H9 (cell line): ENCODE results near the gene USB1. TPM values are rescaled to one million over a fixed set of nuclear protein-coding genes. Genes with fewer than 3 reads are reported as not detected.

Source experiments
- DNase-seq: peaks from one replicate; pipeline ENCODE4 v3.0.0-alpha.2; 2017
- H2AFZ ChIP-seq: one replicate; pipeline ENCODE4 v1.6.1; 2013; ENCODE audit warnings: mild to moderate bottlenecking, low read length, control low read depth, moderate library complexity
- H2AK5ac ChIP-seq: 2 replicates; pipeline ENCODE4 v1.6.1; 2013; ENCODE audit warnings: low read length, control low read depth, mixed read lengths; ENCODE audit not compliant: insufficient read length
- H2BK120ac ChIP-seq: one replicate; pipeline ENCODE4 v1.6.1; 2013; ENCODE audit warnings: low read depth, mild to moderate bottlenecking, low read length, control low read depth, inconsistent platforms; ENCODE audit not compliant: poor library complexity, severe bottlenecking
- H2BK12ac ChIP-seq: 2 replicates; pipeline ENCODE4 v1.6.1; 2013; ENCODE audit warnings: low read length, control low read depth, mixed read lengths, low read depth; ENCODE audit not compliant: insufficient read length
- H2BK15ac ChIP-seq: 2 replicates; pipeline ENCODE4 v1.6.1; 2013; ENCODE audit warnings: low read depth, low read length, control low read depth
- H2BK20ac ChIP-seq: one replicate; pipeline ENCODE4 v1.6.1; 2013; ENCODE audit warnings: low read depth, mild to moderate bottlenecking, low read length, control low read depth, inconsistent platforms; ENCODE audit not compliant: poor library complexity, severe bottlenecking
- H2BK5ac ChIP-seq: 2 replicates; pipeline ENCODE4 v1.6.1; 2013; ENCODE audit warnings: low read length, control low read depth, mixed read lengths; ENCODE audit not compliant: insufficient read length
- H3K14ac ChIP-seq: 2 replicates; pipeline ENCODE4 v1.6.1; 2013; ENCODE audit warnings: low read length, control low read depth; ENCODE audit not compliant: insufficient read depth
- H3K18ac ChIP-seq: 2 replicates; pipeline ENCODE4 v1.6.1; 2013; ENCODE audit warnings: low read depth, mild to moderate bottlenecking, mixed read lengths, low read length, control low read depth; ENCODE audit not compliant: insufficient read length
- H3K23ac ChIP-seq: 2 replicates; pipeline ENCODE4 v1.6.1; 2013; ENCODE audit warnings: low read length, control low read depth, mixed read lengths, low read depth; ENCODE audit not compliant: insufficient read length
- H3K23me2 ChIP-seq: 2 replicates; pipeline ENCODE4 v1.6.1; 2013; ENCODE audit warnings: low read depth, mild to moderate bottlenecking, mixed read lengths, low read length, control low read depth; ENCODE audit not compliant: insufficient read length, poor library complexity, severe bottlenecking
- H3K27ac ChIP-seq: 2 replicates; pipeline ENCODE4 v1.5.1; 2013; ENCODE audit warnings: low read length, control low read depth, mixed read lengths, low read depth; ENCODE audit not compliant: insufficient read length
- H3K27me3 ChIP-seq: 2 replicates; pipeline ENCODE4 v1.6.1; 2013; ENCODE audit warnings: low read length, control low read depth, inconsistent platforms; ENCODE audit not compliant: insufficient read depth
- H3K4ac ChIP-seq: 2 replicates; pipeline ENCODE4 v1.6.1; 2013; ENCODE audit warnings: low read depth, mild to moderate bottlenecking, control low read depth, inconsistent platforms, low read length, moderate library complexity
- H3K4me1 ChIP-seq: 2 replicates; pipeline ENCODE4 v1.6.1; 2013; ENCODE audit warnings: low read length, control low read depth, inconsistent platforms; ENCODE audit not compliant: insufficient read depth
- H3K4me2 ChIP-seq: 2 replicates; pipeline ENCODE4 v1.6.1; 2013; ENCODE audit warnings: low read length, control low read depth, mixed read lengths; ENCODE audit not compliant: insufficient read length, insufficient read depth
- H3K56ac ChIP-seq: 2 replicates; pipeline ENCODE4 v1.6.1; 2013; ENCODE audit warnings: low read depth, mild to moderate bottlenecking, mixed read lengths, low read length, control low read depth; ENCODE audit not compliant: insufficient read length
- H3K79me1 ChIP-seq: 2 replicates; pipeline ENCODE4 v1.6.1; 2013; ENCODE audit warnings: low read depth, mild to moderate bottlenecking, moderate library complexity, low read length, control low read depth, inconsistent platforms; ENCODE audit not compliant: insufficient read depth, poor library complexity, severe bottlenecking
- H3K79me2 ChIP-seq: 2 replicates; pipeline ENCODE4 v1.6.1; 2013; ENCODE audit warnings: low read length, control low read depth, inconsistent platforms; ENCODE audit not compliant: insufficient read depth
- H3K9ac ChIP-seq: 2 replicates; pipeline ENCODE4 v1.6.1; 2013; ENCODE audit warnings: low read length, control low read depth, mixed read lengths; ENCODE audit not compliant: insufficient read length; ENCODE audit errors: extremely low read depth
- H3K9me3 ChIP-seq: one replicate; pipeline ENCODE4 v1.6.1; 2013; ENCODE audit warnings: low read depth, low read length, inconsistent platforms; ENCODE audit not compliant: control insufficient read depth
- H3T11ph ChIP-seq: one replicate; pipeline ENCODE4 v1.6.1; 2013; ENCODE audit warnings: mild to moderate bottlenecking, low read length, control low read depth, inconsistent platforms
- H4K20me1 ChIP-seq: one replicate; pipeline ENCODE4 v1.6.1; 2013; ENCODE audit not compliant: control insufficient read depth, insufficient read length, insufficient read depth
- H4K5ac ChIP-seq: 2 replicates; pipeline ENCODE4 v1.6.1; 2013; ENCODE audit warnings: low read depth, mild to moderate bottlenecking, mixed read lengths, low read length, control low read depth; ENCODE audit not compliant: insufficient read length
- H4K8ac ChIP-seq: replicated peaks from 2 replicates; pipeline ENCODE4 v1.6.1; 2013; ENCODE audit warnings: low read length, control low read depth, mixed read lengths, low read depth; ENCODE audit not compliant: insufficient read length
- H4K91ac ChIP-seq: 2 replicates; pipeline ENCODE4 v1.6.1; 2013; ENCODE audit warnings: low read depth, mild to moderate bottlenecking, moderate library complexity, mixed read lengths, low read length, control low read depth; ENCODE audit not compliant: insufficient read length
- H3K27ac Mint-ChIP-seq, 3 experiments: 2 replicates in 2 of 3; 3 replicates in 1 of 3; pipeline ENCODE4 v1.8.0; 2020 to 2021; ENCODE audit warnings: mixed read lengths in 3 of 3, mild to moderate bottlenecking in 1 of 3, moderate library complexity in 1 of 3
- H3K27me3 Mint-ChIP-seq: 2 replicates; pipeline ENCODE4 v1.8.0; 2021; ENCODE audit warnings: low read depth, mild to moderate bottlenecking, moderate library complexity, mixed read lengths
- H3K36me3 Mint-ChIP-seq, 3 experiments: 2 replicates in 2 of 3; 3 replicates in 1 of 3; pipeline ENCODE4 v1.8.0; 2020 to 2021; ENCODE audit warnings: low read depth in 3 of 3, mixed read lengths in 3 of 3; ENCODE audit not compliant: insufficient read depth in 1 of 3
- H3K4me1 Mint-ChIP-seq, 2 experiments: 2 replicates each; pipeline ENCODE4 v1.8.0; 2020; ENCODE audit warnings: mixed read lengths in 2 of 2
- H3K4me3 Mint-ChIP-seq, 2 experiments: 2 replicates in 1 of 2; 3 replicates in 1 of 2; pipeline ENCODE4 v1.8.0; 2020 to 2021; ENCODE audit warnings: mild to moderate bottlenecking in 2 of 2, mixed read lengths in 2 of 2, moderate library complexity in 1 of 2
- H3K9me3 Mint-ChIP-seq, 2 experiments: 2 replicates in 1 of 2; 3 replicates in 1 of 2; pipeline ENCODE4 v1.8.0; 2020; ENCODE audit warnings: mild to moderate bottlenecking in 2 of 2, mixed read lengths in 2 of 2, moderate library complexity in 1 of 2
- WGBS: extraction: QIAGEN DNeasy Blood & Tissue Kit; methylation state at CpG from one replicate; pipeline ENCODE4 v1.1.7; 2013; ENCODE audit warnings: missing lambda C conversion rate, low lambda C conversion rate, mixed read lengths; ENCODE audit not compliant: insufficient read length; ENCODE audit errors: extremely low coverage; 5-methylcytosine and 5-hydroxymethylcytosine counted together
- total RNA-seq: library from RNA; stranded (reverse); gene quantifications from 2 replicates; pipeline ENCODE4 v1.2.1, GENCODE V29; 2021
- TF ChIP-seq, protein P1 (sequence below): fragments of 200-600 bp; sonication (generic); conservative IDR thresholded peaks from 3 replicates; pipeline ENCODE4 v1.8.0; 2021; ENCODE audit warnings: antibody characterized with exemption, mild to moderate bottlenecking

Gene USB1
- total RNA-seq, 1 experiment from 2014 or later: 65.0 TPM

DNA sequence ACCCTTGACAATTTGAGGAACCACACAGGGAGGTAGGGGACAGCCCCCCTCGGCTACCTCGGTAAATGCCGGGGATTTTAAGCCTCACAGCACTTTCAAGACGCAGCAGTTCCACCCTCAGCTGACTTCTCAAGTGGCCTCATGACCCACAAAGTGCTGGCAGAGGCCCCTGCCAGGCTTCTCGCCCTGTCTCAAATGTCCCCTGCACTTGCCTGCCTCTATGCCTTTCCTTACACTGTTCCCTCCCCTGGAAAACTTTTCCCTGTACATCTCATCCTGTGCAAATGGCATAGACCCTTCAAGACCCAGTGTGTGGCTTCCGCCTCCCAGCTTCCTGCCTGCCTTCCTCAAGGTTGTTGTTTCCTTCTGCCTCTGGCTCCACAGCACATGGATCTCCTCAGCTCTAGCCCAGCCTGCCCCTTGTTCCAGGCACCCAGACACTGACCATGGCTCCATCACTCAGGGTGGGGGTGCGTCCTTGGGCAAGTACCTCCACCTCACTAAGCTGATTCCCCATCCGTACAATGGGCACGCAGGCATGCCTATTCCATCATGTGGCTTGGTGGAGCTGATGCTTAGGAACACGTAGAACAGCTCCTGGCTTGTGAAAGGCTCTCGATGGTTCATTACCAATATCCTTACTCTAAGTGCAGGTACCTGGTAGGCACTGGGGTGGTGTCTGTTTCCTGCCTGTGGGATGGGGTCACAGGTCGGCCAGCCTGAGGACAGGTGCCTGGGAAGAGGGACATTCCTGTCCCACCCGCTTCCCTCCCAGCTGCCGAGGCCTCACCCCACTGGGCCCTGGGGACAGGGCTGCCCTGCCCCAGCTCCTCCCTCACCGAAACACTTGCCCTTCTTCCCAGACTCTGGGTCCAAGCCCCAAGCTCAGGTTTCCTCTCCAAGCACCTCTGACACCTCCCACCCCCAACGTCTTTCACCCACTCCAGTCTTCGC, 48.3 kb downstream of the USB1 start:
- Histone ChIP-seq H3T11ph (no peak overlapping the region), H3K27ac (no peak overlapping the region), H2AK5ac (no peak overlapping the region), H2BK15ac (no peak overlapping the region), H3K14ac (no peak overlapping the region), H3K23ac (no peak overlapping the region), H2BK120ac (no peak overlapping the region), H2BK5ac (no peak overlapping the region), H3K9me3 (no peaks in the 10 kb centered on the region), H3K56ac (no peak overlapping the region), H3K27me3 (no peaks in the 10 kb centered on the region), H4K20me1 (no peaks in the 10 kb centered on the region), H2BK20ac (no peak overlapping the region), H4K5ac (no peak overlapping the region), H3K4me1 (no peaks in the 10 kb centered on the region; the same call in 1 of the 2 replicates), H3K23me2 (no peaks in the 10 kb centered on the region), H3K79me2 (no peaks in the 10 kb centered on the region), H3K9ac (no peak overlapping the region), H3K4me2 (no peak overlapping the region), H3K18ac (no peak overlapping the region), H2BK12ac (no peak overlapping the region), H2AFZ (no peak overlapping the region), H3K4ac (no peak overlapping the region), H4K91ac (no peak overlapping the region), H4K8ac (no peak overlapping the region), H3K79me1 (no peaks in the 10 kb centered on the region)
- TF ChIP-seq, protein P1, sequence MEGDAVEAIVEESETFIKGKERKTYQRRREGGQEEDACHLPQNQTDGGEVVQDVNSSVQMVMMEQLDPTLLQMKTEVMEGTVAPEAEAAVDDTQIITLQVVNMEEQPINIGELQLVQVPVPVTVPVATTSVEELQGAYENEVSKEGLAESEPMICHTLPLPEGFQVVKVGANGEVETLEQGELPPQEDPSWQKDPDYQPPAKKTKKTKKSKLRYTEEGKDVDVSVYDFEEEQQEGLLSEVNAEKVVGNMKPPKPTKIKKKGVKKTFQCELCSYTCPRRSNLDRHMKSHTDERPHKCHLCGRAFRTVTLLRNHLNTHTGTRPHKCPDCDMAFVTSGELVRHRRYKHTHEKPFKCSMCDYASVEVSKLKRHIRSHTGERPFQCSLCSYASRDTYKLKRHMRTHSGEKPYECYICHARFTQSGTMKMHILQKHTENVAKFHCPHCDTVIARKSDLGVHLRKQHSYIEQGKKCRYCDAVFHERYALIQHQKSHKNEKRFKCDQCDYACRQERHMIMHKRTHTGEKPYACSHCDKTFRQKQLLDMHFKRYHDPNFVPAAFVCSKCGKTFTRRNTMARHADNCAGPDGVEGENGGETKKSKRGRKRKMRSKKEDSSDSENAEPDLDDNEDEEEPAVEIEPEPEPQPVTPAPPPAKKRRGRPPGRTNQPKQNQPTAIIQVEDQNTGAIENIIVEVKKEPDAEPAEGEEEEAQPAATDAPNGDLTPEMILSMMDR: no peak
- Mint-ChIP-seq H3K9me3 (peaks cover 6 to 7% of the 10 kb centered on the region in 2 experiments; a peak in 4 of 5 replicates), H3K36me3 (peaks cover 0 to 9% (median 0%) of the 10 kb centered on the region in 3 experiments; a peak in 3 of 7 replicates), H3K4me1 (peaks cover 8 to 25% of the 10 kb centered on the region in 2 experiments), H3K4me3 (no peak overlapping the region), H3K27me3 (peaks cover 3% of the 10 kb centered on the region; the same call in 1 of the 2 replicates), H3K27ac (peak overlapping the region; percentile 4 to 68 (median 34); a peak in 3 of 7 replicates)
- WGBS: no CpG with 5 or more reads among the region's 17 CpGs
- no peak for DNase-seq
